ENCODE measurements around the gene MRC2.

GRCh38 chr17:62692159-62692651, 64.7 kb downstream of the MRC2 start:
- TF ChIP-seq ELF4 (IDR thresholded peaks at IDR 0.05) (no peak), BHLHE40 (IDR thresholded peaks at IDR 0.05; ENCODE audit: borderline replicate concordance) (no peak), HDGF (IDR thresholded peaks at IDR 0.05; ENCODE audit: borderline replicate concordance) (no peak), FOXA1 (IDR thresholded peaks at IDR 0.05) (no peak), ARNT (IDR thresholded peaks at IDR 0.05) (no peak), SP1 (IDR thresholded peaks at IDR 0.05) (no peak), TARDBP (IDR thresholded peaks at IDR 0.05) (no peak), LEF1 (IDR thresholded peaks at IDR 0.05; ENCODE audit: borderline replicate concordance) (no peak), PKNOX1 (IDR thresholded peaks at IDR 0.05) (no peak), CTBP1 (IDR thresholded peaks at IDR 0.05; ENCODE audit: borderline replicate concordance) (no peak), FOXM1 (IDR thresholded peaks at IDR 0.05; ENCODE audit: borderline replicate concordance) (no peak), L3MBTL2 (conservative IDR thresholded peaks at IDR 0.05) (no peak), ZNF384 (IDR thresholded peaks at IDR 0.05) (no peak)

All from HEK293T (cell line).